ENCODE measurements around the gene ALK.

The ALK gene

GRCh38 chr2:29323961-29324360, 597.4 kb downstream of the ALK start:
- DNase-seq (ENCODE audit: low read depth in 3 of 3) = no peak

GRCh38 chr2:29323301-29323700, 598.1 kb downstream of the ALK start:
- no peak for DNase-seq (ENCODE audit: low read depth in 3 of 3)

- DNase-seq (ENCODE audit: low read depth in 3 of 3) = no peak
Measured at GRCh38 chr2:29322011-29322410, 599.4 kb downstream of the ALK start.

- no peak for DNase-seq (ENCODE audit: low read depth in 3 of 3)
Measured at GRCh38 chr2:29317801-29318485, 603.4 kb downstream of the ALK start.

- DNase-seq (ENCODE audit: low read depth in 3 of 3) = no peak
Measured at GRCh38 chr2:29317077-29317517, 604.3 kb downstream of the ALK start.

GRCh38 chr2:29314816-29315571, 606.4 kb downstream of the ALK start:
- peak; percentile 9 to 26 (median 12) for DNase-seq (ENCODE audit: low read depth in 3 of 3)

- DNase-seq (ENCODE audit: low read depth in 3 of 3) = no peak
Measured at GRCh38 chr2:29311458-29311857, 609.9 kb downstream of the ALK start.

- no peak for DNase-seq (ENCODE audit: low read depth in 3 of 3)
Measured at GRCh38 chr2:29310650-29311348, 610.6 kb downstream of the ALK start.

GRCh38 chr2:29309090-29310029, 612.0 kb downstream of the ALK start:
- peak in 1 of 3 experiments; percentile 10 for DNase-seq (ENCODE audit: low read depth in 3 of 3)

GRCh38 chr2:29308366-29308765, 613.0 kb downstream of the ALK start:
- DNase-seq (ENCODE audit: low read depth in 3 of 3) = no peak

GRCh38 chr2:29307519-29307918, 613.9 kb downstream of the ALK start:
- DNase-seq (ENCODE audit: low read depth in 3 of 3) = no peak

GRCh38 chr2:29305762-29306161, 615.6 kb downstream of the ALK start:
- no peak for DNase-seq (ENCODE audit: low read depth in 3 of 3)

- DNase-seq (ENCODE audit: low read depth in 3 of 3) = no peak
Measured at GRCh38 chr2:29304399-29305060, 616.9 kb downstream of the ALK start.

GRCh38 chr2:29296585-29296984, 624.8 kb downstream of the ALK start:
- DNase-seq (ENCODE audit: low read depth in 3 of 3) = no peak

- DNase-seq (ENCODE audit: low read depth in 3 of 3) = no peak
Measured at GRCh38 chr2:29295845-29296244, 625.5 kb downstream of the ALK start.

GRCh38 chr2:29293830-29294438, 627.5 kb downstream of the ALK start:
- DNase-seq (ENCODE audit: low read depth in 3 of 3) = no peak

- DNase-seq (ENCODE audit: low read depth in 3 of 3) = no peak
Measured at GRCh38 chr2:29290293-29291047, 630.9 kb downstream of the ALK start.

- DNase-seq (ENCODE audit: low read depth in 3 of 3) = no peak
Measured at GRCh38 chr2:29284671-29285070, 636.7 kb downstream of the ALK start.

GRCh38 chr2:29281916-29282247, 639.5 kb downstream of the ALK start:
- no peak for DNase-seq (ENCODE audit: low read depth in 3 of 3)

All from stimulated activated CD4-positive, alpha-beta T cell treated with anti-CD3 and anti-CD28 coated beads, TNF-alpha, amount 100 ng/mL, for 4 hours (primary cell).